Osteoblast (primary cell): ENCODE measurements around the gene TNFSF11. TPM values are rescaled to one million over a fixed set of nuclear protein-coding genes. Genes with fewer than 3 reads are reported as not detected.

Experiments
- DNase-seq: peaks from one replicate; pipeline ENCODE4 v3.0.0; 2011; ENCODE audit warnings: low spot score, mixed read lengths; ENCODE audit not compliant: insufficient read length; ENCODE audit errors: missing footprints
- H2AFZ ChIP-seq: 2 replicates; pipeline ENCODE4 v1.6.0; 2011; ENCODE audit warnings: mild to moderate bottlenecking, low read length
- H3K27ac ChIP-seq: 2 replicates; pipeline ENCODE4 v1.5.1; 2011; ENCODE audit warnings: mild to moderate bottlenecking, low read depth, low read length, moderate library complexity
- H3K27me3 ChIP-seq: 2 replicates; pipeline ENCODE4 v1.6.0; 2012; ENCODE audit warnings: mild to moderate bottlenecking, control low read depth, inconsistent platforms, low read length, moderate library complexity; ENCODE audit not compliant: insufficient read depth
- H3K36me3 ChIP-seq: 2 replicates; pipeline ENCODE4 v1.5.1; 2011; ENCODE audit warnings: mild to moderate bottlenecking, low read length, control low read depth, moderate library complexity; ENCODE audit not compliant: insufficient read depth
- H3K4me1 ChIP-seq: 2 replicates; pipeline ENCODE4 v1.5.1; 2011; ENCODE audit warnings: mild to moderate bottlenecking, low read length, control low read depth, moderate library complexity; ENCODE audit not compliant: insufficient read depth
- H3K4me2 ChIP-seq: 2 replicates; pipeline ENCODE4 v1.6.0; 2011; ENCODE audit warnings: mild to moderate bottlenecking, low read length; ENCODE audit not compliant: insufficient read depth
- H3K4me3 ChIP-seq: fragments of 200-600 bp; sonication (generic); 3 replicates; pipeline ENCODE4 v1.5.1; 2012; ENCODE audit warnings: mild to moderate bottlenecking, low read length, inconsistent platforms; ENCODE audit not compliant: insufficient read depth
- H3K79me2 ChIP-seq: 2 replicates; pipeline ENCODE4 v1.6.0; 2012; ENCODE audit warnings: mild to moderate bottlenecking, low read length, control low read depth, inconsistent platforms; ENCODE audit not compliant: insufficient read depth
- H3K9me3 ChIP-seq: 2 replicates; pipeline ENCODE4 v1.5.1; 2011; ENCODE audit warnings: low read depth, low read length, control low read depth
- H4K20me1 ChIP-seq: 2 replicates; pipeline ENCODE4 v1.6.0; 2012; ENCODE audit warnings: mild to moderate bottlenecking, low read length, control low read depth; ENCODE audit not compliant: insufficient read depth
- total RNA-seq: library from RNA; depleted of rRNA; stranded (reverse); fragments of >200 nt; gene quantifications from 2 replicates; pipeline ENCODE4 v1.2.3, GENCODE V29; 2012
- TF ChIP-seq, protein P1 (sequence below): IDR thresholded peaks from 2 replicates; pipeline ENCODE4 v1.5.1; 2011; ENCODE audit warnings: mild to moderate bottlenecking, low read depth, low read length, moderate library complexity; ENCODE audit errors: extremely low read depth

Gene TNFSF11
- total RNA-seq, 1 donor: 0.72 TPM

DNA sequence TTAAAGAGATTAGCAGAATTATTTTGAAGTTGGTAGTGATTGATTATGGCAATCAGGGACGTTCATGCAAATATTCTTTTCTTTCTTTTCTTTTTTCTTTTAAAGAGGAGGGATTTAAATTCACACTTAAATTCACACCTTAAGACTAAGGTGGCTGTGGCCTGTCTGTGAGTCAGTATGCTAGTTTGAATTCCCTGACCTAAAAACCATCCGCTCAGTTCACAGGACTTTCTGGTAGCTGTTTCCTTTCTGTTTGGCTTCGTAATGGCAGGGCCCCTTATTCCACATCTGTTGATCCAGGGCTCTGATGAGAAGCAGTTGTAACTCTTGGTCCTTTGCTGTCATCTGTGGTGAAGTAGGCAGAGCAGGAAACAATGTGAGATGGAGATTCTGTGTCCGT is 7.5 kb downstream of the TNFSF11 start:
- H3K36me3 ChIP-seq: no peaks in the 10 kb centered on the region
- H3K4me2 ChIP-seq: no peak overlapping the region
- H3K4me3 ChIP-seq: no peak overlapping the region
- TF ChIP-seq, protein P1, sequence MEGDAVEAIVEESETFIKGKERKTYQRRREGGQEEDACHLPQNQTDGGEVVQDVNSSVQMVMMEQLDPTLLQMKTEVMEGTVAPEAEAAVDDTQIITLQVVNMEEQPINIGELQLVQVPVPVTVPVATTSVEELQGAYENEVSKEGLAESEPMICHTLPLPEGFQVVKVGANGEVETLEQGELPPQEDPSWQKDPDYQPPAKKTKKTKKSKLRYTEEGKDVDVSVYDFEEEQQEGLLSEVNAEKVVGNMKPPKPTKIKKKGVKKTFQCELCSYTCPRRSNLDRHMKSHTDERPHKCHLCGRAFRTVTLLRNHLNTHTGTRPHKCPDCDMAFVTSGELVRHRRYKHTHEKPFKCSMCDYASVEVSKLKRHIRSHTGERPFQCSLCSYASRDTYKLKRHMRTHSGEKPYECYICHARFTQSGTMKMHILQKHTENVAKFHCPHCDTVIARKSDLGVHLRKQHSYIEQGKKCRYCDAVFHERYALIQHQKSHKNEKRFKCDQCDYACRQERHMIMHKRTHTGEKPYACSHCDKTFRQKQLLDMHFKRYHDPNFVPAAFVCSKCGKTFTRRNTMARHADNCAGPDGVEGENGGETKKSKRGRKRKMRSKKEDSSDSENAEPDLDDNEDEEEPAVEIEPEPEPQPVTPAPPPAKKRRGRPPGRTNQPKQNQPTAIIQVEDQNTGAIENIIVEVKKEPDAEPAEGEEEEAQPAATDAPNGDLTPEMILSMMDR: no peak
- no peaks in the 10 kb centered on the region for H3K9me3 ChIP-seq
- H2AFZ ChIP-seq: no peak overlapping the region
- no peaks in the 10 kb centered on the region for H3K79me2 ChIP-seq
- H3K27ac ChIP-seq: no peak overlapping the region
- peaks cover 24% of the 10 kb centered on the region for H3K27me3 ChIP-seq
- H3K4me1 ChIP-seq: no peaks in the 10 kb centered on the region
- DNase-seq: no peak
- no peaks in the 10 kb centered on the region for H4K20me1 ChIP-seq

DNA sequence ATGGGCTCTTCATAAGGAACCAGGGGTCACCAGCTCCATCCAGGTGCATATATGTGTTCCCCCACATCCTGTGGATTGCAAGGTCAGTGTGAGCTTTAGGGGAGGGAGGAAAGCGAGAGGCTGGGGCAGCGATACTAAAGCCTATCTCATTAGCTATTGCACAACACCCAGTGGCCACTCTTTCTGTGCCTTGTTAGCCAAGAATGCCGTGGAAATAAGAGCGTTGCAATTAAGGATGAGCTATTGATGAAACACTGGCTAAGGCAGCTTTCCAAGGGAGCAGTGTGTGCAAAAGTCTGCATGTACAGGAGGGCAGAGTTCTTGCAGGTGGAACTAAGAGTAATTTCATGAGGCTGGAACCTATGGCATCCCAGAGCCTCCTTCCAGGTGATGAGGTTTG is 17.6 kb downstream of the TNFSF11 start:
- H3K9me3 ChIP-seq: no peaks in the 10 kb centered on the region
- peaks cover 3% of the 10 kb centered on the region for H3K4me1 ChIP-seq
- no peaks in the 10 kb centered on the region for H3K36me3 ChIP-seq
- peaks cover 18% of the 10 kb centered on the region for H3K27me3 ChIP-seq
- H3K27ac ChIP-seq: no peak overlapping the region
- no peak overlapping the region for H3K4me2 ChIP-seq
- no peak for DNase-seq
- no peak overlapping the region for H3K4me3 ChIP-seq
- H2AFZ ChIP-seq: no peak overlapping the region
- TF ChIP-seq, protein P1: no peak
- H3K79me2 ChIP-seq: no peaks in the 10 kb centered on the region
- H4K20me1 ChIP-seq: no peaks in the 10 kb centered on the region

DNA sequence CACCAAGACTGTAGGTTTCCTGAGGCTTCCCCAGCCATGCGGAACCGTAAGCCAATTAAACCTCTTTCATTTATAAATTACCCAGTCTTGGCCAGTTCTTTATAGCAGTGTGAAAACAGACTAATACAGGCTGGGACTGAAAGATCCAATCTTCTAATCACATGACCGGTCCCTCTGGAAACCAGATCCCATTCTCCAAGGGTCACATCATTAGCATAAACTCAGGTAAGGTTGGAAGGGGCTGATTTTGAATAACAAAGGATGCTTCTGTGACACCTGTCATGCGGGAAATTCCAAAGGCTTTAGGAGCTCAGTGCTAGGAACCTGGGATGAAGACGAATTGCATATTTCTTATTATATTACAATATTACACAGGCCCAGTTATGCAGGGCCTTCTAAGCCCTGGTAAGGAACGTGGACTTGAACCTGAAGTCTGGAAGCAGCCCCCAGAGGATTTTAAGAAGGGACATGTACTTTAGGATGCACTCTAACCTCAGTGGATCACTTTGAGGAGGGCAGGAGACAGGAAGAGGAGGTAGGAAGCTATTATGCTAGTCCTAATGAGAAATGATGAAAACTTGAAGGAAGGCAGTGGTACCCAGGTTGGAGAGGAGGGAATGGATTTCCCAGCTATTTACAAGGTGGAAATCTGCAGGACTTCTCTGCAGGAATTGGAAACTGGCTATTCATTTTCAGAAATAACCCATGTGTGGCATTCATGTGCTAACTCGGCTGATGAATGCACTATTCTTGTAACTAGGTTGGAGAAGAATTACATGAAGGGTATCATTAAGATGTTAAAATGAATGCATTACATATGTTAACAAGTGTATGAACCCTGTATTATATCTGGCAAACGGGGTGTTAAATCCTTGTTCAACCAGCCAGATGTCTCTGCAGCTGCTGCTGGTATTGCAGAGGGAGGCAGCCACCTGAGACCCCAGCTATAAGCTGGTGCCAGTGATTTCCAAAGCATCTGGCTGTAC is 19.3 kb downstream of the TNFSF11 start:
- Histone ChIP-seq H4K20me1 (no peaks in the 10 kb centered on the region), H2AFZ (no peak overlapping the region), H3K4me1 (peaks cover 3% of the 10 kb centered on the region), H3K27me3 (peaks cover 9% of the 10 kb centered on the region), H3K79me2 (no peaks in the 10 kb centered on the region), H3K4me3 (no peak overlapping the region), H3K27ac (no peak overlapping the region), H3K4me2 (no peak overlapping the region), H3K9me3 (no peaks in the 10 kb centered on the region), H3K36me3 (no peaks in the 10 kb centered on the region)
- DNase-seq: no peak
- TF ChIP-seq, protein P1: no peak

DNA sequence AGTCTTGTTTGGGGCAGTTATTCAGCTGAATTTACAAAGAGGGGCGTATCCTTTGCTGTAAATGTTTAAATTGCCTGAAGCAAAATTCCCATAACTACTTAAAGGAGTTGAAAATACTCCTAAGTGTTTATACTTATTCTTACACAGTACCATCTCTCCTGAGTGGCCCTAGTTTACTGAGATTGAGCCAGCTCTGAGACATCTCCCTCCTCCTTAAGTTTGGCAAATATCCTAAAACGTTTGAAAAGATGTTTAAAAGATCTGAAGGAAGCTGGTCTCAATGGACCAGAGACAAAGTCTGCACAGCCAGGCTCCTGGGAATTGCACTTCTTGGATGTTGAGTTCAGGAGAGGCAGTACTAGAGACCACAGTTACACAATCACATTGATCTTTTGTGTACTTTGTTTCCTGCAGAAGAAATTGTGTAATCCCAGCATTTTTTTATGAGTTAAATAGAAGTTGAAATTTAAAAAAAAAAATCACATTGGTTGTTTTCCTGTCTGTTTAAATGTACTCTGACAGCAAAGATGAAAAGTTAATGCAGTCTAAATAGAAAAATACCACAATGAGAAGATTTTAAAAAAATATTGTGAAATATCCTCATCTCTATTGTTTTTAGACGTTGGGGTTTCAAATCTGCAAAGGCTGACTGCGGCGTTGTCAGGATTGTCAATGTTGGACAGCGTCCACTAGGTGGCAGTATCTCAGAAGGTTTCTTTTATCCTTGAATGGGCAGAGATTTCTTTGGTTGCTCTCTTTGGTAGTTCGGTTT is 20.7 kb downstream of the TNFSF11 start:
- Histone ChIP-seq H3K27me3 (no peaks in the 10 kb centered on the region), H3K27ac (no peak overlapping the region), H3K79me2 (no peaks in the 10 kb centered on the region), H3K36me3 (no peaks in the 10 kb centered on the region), H2AFZ (no peak overlapping the region), H3K4me2 (peak overlapping the region; percentile 1), H3K4me1 (peaks cover 3% of the 10 kb centered on the region), H3K9me3 (no peaks in the 10 kb centered on the region), H4K20me1 (no peaks in the 10 kb centered on the region), H3K4me3 (no peak overlapping the region)
- no peak for DNase-seq
- TF ChIP-seq, protein P1: peak; percentile 92
